Measurements from ENCODE around the gene TPCN2.

The TPCN2 gene

GRCh38 chr11:69096473-69096872, 47.7 kb downstream of the TPCN2 start:
- Histone ChIP-seq H3K36me3 (ENCODE audit: insufficient read depth, low read length) (peaks cover 3% of the 10 kb centered on the region; the same call in 1 of the 2 replicates), H3K79me2 (ENCODE audit: insufficient read depth, low read length) (no peaks in the 10 kb centered on the region), H2AFZ (ENCODE audit: low read depth, low read length) (no peak overlapping the region), H3K4me1 (ENCODE audit: insufficient read depth, low read length) (peaks cover 14% of the 10 kb centered on the region), H3K9me3 (ENCODE audit: insufficient read depth, low read length, severe bottlenecking) (no peaks in the 10 kb centered on the region), H3K9ac (ENCODE audit: low read depth, low read length) (no peak overlapping the region), H4K20me1 (ENCODE audit: insufficient read depth, low read length) (peaks cover 19% of the 10 kb centered on the region), H3K27me3 (ENCODE audit: insufficient read depth, low read length, poor library complexity) (no peaks in the 10 kb centered on the region), H3K4me2 (ENCODE audit: insufficient read depth, low read length) (no peak overlapping the region), H3K4me3 (ENCODE audit: low read depth in 1 of 2, low read length in 2 of 2) (no peak overlapping the region), H3K27ac (ENCODE audit: low read length) (no peak overlapping the region)
- DNase-seq (no peak), ATAC-seq (ENCODE audit: insufficient read depth, low read depth) (no peak)
- no peak for TF ChIP-seq EZH2 (IDR thresholded peaks at IDR 0.05; ENCODE audit: borderline replicate concordance, low read depth, low read length, severe bottlenecking)
- no peak for TF ChIP-seq CTCF (IDR thresholded peaks at IDR 0.05; ENCODE audit: borderline replicate concordance, extremely low read depth, low read length, poor library complexity, severe bottlenecking)

GRCh38 chr11:69097263-69097662, 48.5 kb downstream of the TPCN2 start:
- H3K27ac ChIP-seq (ENCODE audit: low read length), result no peak overlapping the region
- no peak overlapping the region for H3K4me3 ChIP-seq (ENCODE audit: low read depth in 1 of 2, low read length in 2 of 2)
- peaks cover 25% of the 10 kb centered on the region for H4K20me1 ChIP-seq (ENCODE audit: insufficient read depth, low read length)
- H3K79me2 ChIP-seq (ENCODE audit: insufficient read depth, low read length), result no peaks in the 10 kb centered on the region
- H3K4me1 ChIP-seq (ENCODE audit: insufficient read depth, low read length), result peaks cover 14% of the 10 kb centered on the region
- ATAC-seq (ENCODE audit: insufficient read depth, low read depth) (no peak), DNase-seq (no peak)
- TF ChIP-seq EZH2 (IDR thresholded peaks at IDR 0.05; ENCODE audit: borderline replicate concordance, low read depth, low read length, severe bottlenecking) (no peak), CTCF (IDR thresholded peaks at IDR 0.05; ENCODE audit: borderline replicate concordance, extremely low read depth, low read length, poor library complexity, severe bottlenecking) (no peak)
- H3K4me2 ChIP-seq (ENCODE audit: insufficient read depth, low read length), result no peak overlapping the region
- no peak overlapping the region for H2AFZ ChIP-seq (ENCODE audit: low read depth, low read length)
- no peaks in the 10 kb centered on the region for H3K9me3 ChIP-seq (ENCODE audit: insufficient read depth, low read length, severe bottlenecking)
- H3K9ac ChIP-seq (ENCODE audit: low read depth, low read length), result no peak overlapping the region
- H3K27me3 ChIP-seq (ENCODE audit: insufficient read depth, low read length, poor library complexity), result no peaks in the 10 kb centered on the region
- H3K36me3 ChIP-seq (ENCODE audit: insufficient read depth, low read length), result no peaks in the 10 kb centered on the region

GRCh38 chr11:69099180-69099579, 50.4 kb downstream of the TPCN2 start:
- Histone ChIP-seq H3K4me2 (ENCODE audit: insufficient read depth, low read length) (no peak overlapping the region), H3K27ac (ENCODE audit: low read length) (no peak overlapping the region), H3K9me3 (ENCODE audit: insufficient read depth, low read length, severe bottlenecking) (no peaks in the 10 kb centered on the region), H3K4me1 (ENCODE audit: insufficient read depth, low read length) (peaks cover 14% of the 10 kb centered on the region), H3K36me3 (ENCODE audit: insufficient read depth, low read length) (no peaks in the 10 kb centered on the region), H3K9ac (ENCODE audit: low read depth, low read length) (no peak overlapping the region), H2AFZ (ENCODE audit: low read depth, low read length) (no peak overlapping the region), H3K79me2 (ENCODE audit: insufficient read depth, low read length) (no peaks in the 10 kb centered on the region), H3K4me3 (ENCODE audit: low read depth in 1 of 2, low read length in 2 of 2) (no peak overlapping the region), H4K20me1 (ENCODE audit: insufficient read depth, low read length) (peaks cover 25% of the 10 kb centered on the region), H3K27me3 (ENCODE audit: insufficient read depth, low read length, poor library complexity) (no peaks in the 10 kb centered on the region)
- no peak for TF ChIP-seq CTCF (IDR thresholded peaks at IDR 0.05; ENCODE audit: borderline replicate concordance, extremely low read depth, low read length, poor library complexity, severe bottlenecking)
- no peak for TF ChIP-seq EZH2 (IDR thresholded peaks at IDR 0.05; ENCODE audit: borderline replicate concordance, low read depth, low read length, severe bottlenecking)
- DNase-seq (peak; percentile 72), ATAC-seq (ENCODE audit: insufficient read depth, low read depth) (peak; percentile 75)

Data from DND-41 (cell line).